Measurements from ENCODE around the gene GLB1L3.

The GLB1L3 gene

DNA sequence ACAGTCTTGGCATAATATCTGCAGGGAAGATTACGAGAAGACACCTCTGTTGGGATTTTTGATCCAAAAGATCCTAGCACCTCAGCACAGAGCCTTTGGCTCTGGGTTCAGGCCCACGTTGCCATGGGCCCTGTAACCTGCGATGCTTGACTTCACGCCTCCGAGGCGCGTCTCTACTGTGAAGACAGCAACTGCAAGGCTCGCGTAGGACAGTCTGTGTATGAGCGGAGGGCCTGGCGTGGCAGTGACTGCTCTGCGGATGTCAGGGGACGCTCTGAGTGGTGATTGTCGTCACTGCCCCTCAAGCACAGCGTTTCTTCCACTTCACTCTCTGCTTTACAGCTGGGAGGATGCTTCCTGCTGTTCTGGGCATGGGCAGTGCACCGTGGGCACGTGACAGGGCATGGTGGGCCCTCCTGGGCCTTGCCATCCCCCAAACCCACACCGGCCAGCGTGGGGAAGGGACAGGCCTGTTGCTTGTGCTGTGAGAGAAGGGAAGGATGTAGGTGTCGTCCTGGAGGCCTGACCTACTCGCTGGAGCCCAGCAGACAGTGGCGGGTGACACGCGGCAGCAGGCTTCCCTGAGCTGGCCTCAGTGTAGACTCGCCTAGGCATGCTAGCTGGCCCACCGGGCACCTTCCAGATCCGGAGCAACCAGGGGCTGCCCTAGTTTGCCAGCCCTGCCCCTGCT lies 82.1 kb downstream of the GLB1L3 start:
- no peak overlapping the region for H3K4me3 ChIP-seq (ENCODE audit: low read depth, low read length)
- TF ChIP-seq, protein P1, sequence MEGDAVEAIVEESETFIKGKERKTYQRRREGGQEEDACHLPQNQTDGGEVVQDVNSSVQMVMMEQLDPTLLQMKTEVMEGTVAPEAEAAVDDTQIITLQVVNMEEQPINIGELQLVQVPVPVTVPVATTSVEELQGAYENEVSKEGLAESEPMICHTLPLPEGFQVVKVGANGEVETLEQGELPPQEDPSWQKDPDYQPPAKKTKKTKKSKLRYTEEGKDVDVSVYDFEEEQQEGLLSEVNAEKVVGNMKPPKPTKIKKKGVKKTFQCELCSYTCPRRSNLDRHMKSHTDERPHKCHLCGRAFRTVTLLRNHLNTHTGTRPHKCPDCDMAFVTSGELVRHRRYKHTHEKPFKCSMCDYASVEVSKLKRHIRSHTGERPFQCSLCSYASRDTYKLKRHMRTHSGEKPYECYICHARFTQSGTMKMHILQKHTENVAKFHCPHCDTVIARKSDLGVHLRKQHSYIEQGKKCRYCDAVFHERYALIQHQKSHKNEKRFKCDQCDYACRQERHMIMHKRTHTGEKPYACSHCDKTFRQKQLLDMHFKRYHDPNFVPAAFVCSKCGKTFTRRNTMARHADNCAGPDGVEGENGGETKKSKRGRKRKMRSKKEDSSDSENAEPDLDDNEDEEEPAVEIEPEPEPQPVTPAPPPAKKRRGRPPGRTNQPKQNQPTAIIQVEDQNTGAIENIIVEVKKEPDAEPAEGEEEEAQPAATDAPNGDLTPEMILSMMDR (IDR thresholded peaks at IDR 0.05; ENCODE audit: low read depth, low read length, missing control alignments) = no peak
- DNase-seq (ENCODE audit: low read depth) = no peak

DNA sequence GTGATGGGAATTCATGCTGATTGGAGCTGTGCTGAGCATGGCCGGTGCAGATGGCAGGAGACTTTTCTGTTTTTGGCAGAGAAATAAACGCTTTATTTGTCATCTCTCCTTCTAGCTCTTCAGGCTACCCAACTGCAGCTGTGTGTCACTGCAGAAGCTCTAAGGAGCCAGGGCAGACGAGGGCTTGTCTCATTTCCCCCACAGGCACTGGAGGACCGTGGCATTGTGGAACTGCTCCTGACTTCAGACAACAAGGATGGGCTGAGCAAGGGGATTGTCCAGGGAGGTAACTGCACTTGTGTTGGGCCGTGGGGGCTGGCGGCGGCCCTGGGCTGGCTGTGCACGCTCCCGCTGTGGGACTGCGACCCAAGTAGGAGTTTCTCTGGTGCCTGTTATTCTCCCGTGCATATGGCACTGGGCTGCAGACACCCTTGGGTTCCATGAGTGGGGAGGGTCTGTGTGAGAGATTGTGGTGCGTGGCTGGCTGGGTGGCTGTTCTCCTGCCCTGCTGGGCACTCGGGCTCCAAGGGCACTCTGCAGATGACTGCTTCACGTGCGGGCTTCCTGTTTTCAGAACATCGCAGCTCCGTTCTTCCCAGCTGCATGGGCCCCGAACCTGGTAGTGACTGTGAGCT lies 82.8 kb downstream of the GLB1L3 start:
- TF ChIP-seq, protein P1 (IDR thresholded peaks at IDR 0.05; ENCODE audit: low read depth, low read length, missing control alignments) = no peak
- DNase-seq (ENCODE audit: low read depth) = no peak
- H3K4me3 ChIP-seq (ENCODE audit: low read depth, low read length) = no peak overlapping the region

DNA sequence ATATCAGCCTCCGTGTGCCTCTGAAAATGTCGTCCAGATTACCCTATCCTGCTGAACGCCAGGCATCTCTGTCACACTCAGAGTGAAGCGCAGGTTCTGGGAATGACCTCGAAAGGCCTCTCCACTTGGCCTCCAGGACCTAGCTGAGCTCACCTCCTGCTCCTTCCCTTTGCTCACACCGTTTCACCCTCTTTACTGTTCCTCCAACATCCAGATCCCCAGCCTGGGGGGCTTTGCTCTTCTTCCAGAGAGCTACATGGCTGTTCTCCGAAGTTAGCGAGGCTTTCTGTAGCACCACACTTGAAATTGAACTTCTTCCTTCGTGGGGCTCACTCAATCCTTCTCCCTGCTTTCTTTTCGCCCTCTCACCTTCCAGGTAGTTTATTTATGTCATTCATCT lies 83.5 kb downstream of the GLB1L3 start:
- DNase-seq (ENCODE audit: low read depth) = no peak
- no peak overlapping the region for H3K4me3 ChIP-seq (ENCODE audit: low read depth, low read length)
- TF ChIP-seq, protein P1 (IDR thresholded peaks at IDR 0.05; ENCODE audit: low read depth, low read length, missing control alignments) = no peak

DNA sequence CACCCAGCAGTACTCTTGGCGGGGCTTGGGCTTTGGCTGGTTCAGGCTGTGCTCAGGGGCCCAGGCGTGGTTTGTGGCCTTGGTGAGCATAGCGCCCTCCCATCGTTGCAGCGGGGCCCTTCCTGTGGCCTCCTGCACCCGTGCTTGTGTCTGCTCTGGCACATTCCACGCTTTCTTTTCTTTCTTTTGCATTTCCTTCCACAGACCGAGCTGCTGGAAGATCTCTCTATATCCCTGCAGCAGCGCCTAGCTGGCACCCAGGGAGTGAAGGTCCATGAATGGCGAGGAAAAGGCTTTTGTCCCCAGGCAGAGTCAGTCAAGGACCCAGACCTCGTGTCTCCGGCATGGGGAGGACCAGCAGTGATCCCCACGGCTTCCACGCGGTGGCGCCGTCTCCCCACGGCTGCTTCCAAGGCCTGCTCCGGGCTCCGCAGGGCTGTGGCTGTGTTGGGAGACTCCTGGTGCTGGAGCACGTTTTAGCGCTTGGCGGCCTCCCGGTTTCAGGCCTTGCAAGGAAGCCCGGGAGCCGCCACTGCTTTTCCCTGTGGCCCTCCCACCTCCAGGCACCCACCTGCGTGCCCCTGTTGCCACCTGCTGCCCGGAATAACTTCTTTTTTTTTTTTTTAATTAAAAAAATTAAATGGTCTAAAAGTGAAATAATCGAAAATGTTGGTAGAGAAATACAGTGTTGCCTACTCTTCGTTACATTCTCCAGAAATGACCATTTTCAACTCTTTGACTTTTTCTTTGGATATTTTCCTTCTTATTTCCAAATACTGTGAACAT lies 84.1 kb downstream of the GLB1L3 start:
- TF ChIP-seq, protein P1 (IDR thresholded peaks at IDR 0.05; ENCODE audit: low read depth, low read length, missing control alignments) = peak; percentile 96
- DNase-seq (ENCODE audit: low read depth) = no peak
- H3K4me3 ChIP-seq (ENCODE audit: low read depth, low read length) = no peak overlapping the region

DNA sequence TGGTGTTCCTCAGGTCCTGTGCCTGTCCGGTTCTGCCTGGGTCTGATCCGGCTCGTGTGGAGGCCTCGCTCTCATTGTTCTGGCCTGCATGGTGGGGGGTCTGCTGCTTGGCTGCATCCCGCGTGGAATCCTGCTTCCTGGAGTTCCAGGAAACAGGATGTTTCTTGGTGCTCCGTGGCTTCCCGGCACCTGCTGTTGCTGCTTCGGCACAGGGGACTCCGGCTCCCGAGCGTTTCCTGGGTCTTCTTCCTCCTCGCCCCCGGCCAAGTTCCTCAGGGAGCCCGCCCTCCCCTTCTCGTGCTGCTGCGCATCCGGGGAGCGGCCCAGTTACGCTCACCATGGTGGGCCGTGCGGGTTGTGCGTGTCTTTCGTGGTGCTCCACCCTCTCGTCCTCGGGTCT lies 85.5 kb downstream of the GLB1L3 start:
- no peak overlapping the region for H3K4me3 ChIP-seq (ENCODE audit: low read depth, low read length)
- DNase-seq (ENCODE audit: low read depth) = no peak
- TF ChIP-seq, protein P1 (IDR thresholded peaks at IDR 0.05; ENCODE audit: low read depth, low read length, missing control alignments) = no peak

DNA sequence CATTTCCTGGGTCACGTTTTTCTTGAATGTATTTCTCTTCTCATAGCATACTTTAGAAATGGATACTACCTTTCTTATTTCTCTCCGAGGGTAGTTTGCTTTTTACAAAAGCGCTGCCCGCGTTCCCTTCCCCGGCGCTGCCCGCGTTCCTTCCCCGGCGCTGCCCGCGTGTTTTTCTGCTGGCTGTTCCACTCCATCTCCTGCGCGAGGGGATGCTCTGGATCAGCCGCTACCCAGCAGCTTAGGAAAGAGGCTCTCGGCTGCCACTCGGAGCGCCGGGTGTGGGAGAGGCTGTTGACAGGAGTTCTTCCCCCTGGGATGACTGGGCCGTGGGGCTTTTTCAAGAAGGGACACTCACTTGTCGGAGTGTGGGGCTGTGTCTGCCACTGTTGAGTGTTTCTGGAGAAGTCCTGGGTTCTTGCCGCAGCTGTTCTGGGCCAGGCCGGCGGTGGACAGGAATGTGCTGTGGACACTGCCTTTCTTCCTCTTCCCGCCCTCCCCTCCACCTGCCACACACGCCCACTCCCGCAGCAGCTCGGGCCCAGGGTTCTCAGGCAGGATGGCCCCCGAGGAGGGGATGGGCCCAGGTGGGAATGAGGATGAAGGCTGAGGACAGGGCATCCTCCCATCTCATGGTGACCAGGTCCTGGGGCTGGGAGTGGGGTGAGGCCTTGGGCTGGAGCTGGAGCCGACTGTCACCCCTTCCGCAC lies 86.2 kb downstream of the GLB1L3 start:
- no peak for DNase-seq (ENCODE audit: low read depth)
- TF ChIP-seq, protein P1 (IDR thresholded peaks at IDR 0.05; ENCODE audit: low read depth, low read length, missing control alignments) = no peak
- no peak overlapping the region for H3K4me3 ChIP-seq (ENCODE audit: low read depth, low read length)

Data from GM12864 (cell line).